ENCODE measurements around the gene TRPM4.

Gene TRPM4

DNA sequence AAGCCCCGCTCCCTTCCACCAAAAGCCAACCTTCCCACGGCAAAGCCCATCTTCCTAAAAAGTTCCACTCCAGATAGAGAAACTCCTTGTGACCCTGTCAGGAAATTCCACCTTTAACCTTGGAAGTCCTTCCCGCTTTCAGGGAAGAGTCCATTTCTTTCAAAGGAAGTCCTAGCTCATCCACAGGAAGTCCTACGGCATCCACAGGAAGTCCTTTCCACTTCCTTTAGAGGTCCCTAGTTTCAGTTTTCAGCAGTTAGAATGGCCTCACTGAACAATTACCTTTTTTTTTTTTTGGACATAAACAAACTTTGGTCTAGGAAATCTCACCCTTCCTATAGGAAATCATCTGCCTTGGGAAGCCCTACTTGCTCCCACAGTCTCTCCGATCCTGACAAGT, 31.7 kb downstream of the TRPM4 start:
- TF ChIP-seq REST (IDR thresholded peaks at IDR 0.05; ENCODE audit: low read depth) = no peak
- TF ChIP-seq TEAD4 (IDR thresholded peaks at IDR 0.05) = no peak
- no peak for TF ChIP-seq YY1 (IDR thresholded peaks at IDR 0.05; ENCODE audit: low read depth)
- TF ChIP-seq EP300 (IDR thresholded peaks at IDR 0.05; ENCODE audit: borderline replicate concordance) = no peak

DNA sequence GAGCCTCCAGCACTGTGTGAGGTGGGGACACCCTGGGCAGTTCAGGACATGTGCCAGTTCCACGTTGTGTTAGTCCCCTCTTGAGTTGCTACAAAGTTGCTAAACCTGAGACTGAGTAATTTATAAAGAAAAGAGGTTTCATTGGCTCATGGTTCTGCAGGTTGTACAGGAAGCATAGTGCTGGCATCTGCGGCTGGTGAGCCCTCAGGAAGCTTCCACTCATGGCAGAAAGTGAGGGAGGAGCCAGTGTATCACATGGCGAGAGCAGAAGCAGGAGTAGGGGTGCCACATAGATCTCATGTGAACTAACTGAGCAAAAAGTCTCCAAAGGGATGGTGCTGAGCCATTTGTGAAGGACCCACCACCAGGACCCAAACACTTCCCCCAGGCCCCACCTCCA, 33.2 kb downstream of the TRPM4 start:
- TF ChIP-seq TAF1 (IDR thresholded peaks at IDR 0.05; ENCODE audit: low read depth) (no peak), TEAD4 (IDR thresholded peaks at IDR 0.05) (no peak), YY1 (IDR thresholded peaks at IDR 0.05; ENCODE audit: low read depth) (no peak), CEBPB (IDR thresholded peaks at IDR 0.05) (no peak), FOXM1 (IDR thresholded peaks at IDR 0.05; ENCODE audit: borderline replicate concordance, low read depth) (no peak), CREB1 (IDR thresholded peaks at IDR 0.05; ENCODE audit: low read depth) (no peak), EGR1 (IDR thresholded peaks at IDR 0.05) (no peak), RAD21 (IDR thresholded peaks at IDR 0.05; ENCODE audit: low read depth) (no peak)
- TF ChIP-seq, protein P1, sequence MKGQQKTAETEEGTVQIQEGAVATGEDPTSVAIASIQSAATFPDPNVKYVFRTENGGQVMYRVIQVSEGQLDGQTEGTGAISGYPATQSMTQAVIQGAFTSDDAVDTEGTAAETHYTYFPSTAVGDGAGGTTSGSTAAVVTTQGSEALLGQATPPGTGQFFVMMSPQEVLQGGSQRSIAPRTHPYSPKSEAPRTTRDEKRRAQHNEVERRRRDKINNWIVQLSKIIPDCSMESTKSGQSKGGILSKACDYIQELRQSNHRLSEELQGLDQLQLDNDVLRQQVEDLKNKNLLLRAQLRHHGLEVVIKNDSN (IDR thresholded peaks at IDR 0.05) = no peak
- TF ChIP-seq, protein P2, sequence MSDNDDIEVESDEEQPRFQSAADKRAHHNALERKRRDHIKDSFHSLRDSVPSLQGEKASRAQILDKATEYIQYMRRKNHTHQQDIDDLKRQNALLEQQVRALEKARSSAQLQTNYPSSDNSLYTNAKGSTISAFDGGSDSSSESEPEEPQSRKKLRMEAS (IDR thresholded peaks at IDR 0.05) = no peak

DNA sequence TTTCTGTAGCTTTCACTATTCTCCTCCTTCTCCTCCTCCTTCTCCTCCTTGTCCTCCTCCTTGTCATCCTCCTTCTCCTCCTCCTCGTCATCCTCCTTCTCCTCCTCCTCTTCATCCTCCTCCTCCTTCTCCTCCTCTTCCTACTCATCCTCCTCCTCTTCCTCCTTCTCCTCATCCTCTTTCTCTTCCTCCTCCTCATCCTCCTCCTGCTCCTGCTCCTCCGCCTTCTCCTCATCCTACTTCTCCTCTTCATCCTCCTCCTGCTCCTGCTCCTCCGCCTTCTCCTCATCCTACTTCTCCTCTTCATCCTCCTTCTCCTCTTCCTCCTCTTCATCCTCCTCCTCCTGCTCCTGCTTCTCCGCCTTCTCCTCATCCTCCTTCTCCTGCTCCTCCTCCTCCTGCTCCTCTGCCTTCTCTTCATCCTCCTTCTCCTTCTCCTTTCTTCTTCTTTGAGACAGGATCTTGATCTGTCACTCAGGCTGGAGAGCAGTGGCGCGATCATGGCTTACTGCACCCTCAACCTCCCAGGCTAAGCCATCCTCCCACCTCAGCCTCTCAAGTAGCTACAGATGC, 36.3 kb downstream of the TRPM4 start:
- TF ChIP-seq EGR1 (IDR thresholded peaks at IDR 0.05) = no peak

GRCh38 chr19:49194408-49194807, 36.8 kb downstream of the TRPM4 start:
- TF ChIP-seq TEAD4 (IDR thresholded peaks at IDR 0.05) (no peak), TAF1 (IDR thresholded peaks at IDR 0.05; ENCODE audit: low read depth) (no peak), TCF12 (IDR thresholded peaks at IDR 0.05; ENCODE audit: low read depth) (no peak), YY1 (IDR thresholded peaks at IDR 0.05; ENCODE audit: low read depth) (no peak), RAD21 (IDR thresholded peaks at IDR 0.05; ENCODE audit: low read depth) (no peak), REST (IDR thresholded peaks at IDR 0.05; ENCODE audit: low read depth) (no peak), CREB1 (IDR thresholded peaks at IDR 0.05; ENCODE audit: low read depth) (no peak), NFIC (IDR thresholded peaks at IDR 0.05) (no peak), CEBPB (IDR thresholded peaks at IDR 0.05) (no peak), ZBTB7A (IDR thresholded peaks at IDR 0.05; ENCODE audit: low read depth) (no peak), EGR1 (IDR thresholded peaks at IDR 0.05) (no peak), FOXM1 (IDR thresholded peaks at IDR 0.05; ENCODE audit: borderline replicate concordance, low read depth) (no peak), EP300 (IDR thresholded peaks at IDR 0.05; ENCODE audit: borderline replicate concordance) (no peak)
- TF ChIP-seq, protein P1 (IDR thresholded peaks at IDR 0.05) = no peak
- TF ChIP-seq, protein P2 (IDR thresholded peaks at IDR 0.05) = no peak

DNA sequence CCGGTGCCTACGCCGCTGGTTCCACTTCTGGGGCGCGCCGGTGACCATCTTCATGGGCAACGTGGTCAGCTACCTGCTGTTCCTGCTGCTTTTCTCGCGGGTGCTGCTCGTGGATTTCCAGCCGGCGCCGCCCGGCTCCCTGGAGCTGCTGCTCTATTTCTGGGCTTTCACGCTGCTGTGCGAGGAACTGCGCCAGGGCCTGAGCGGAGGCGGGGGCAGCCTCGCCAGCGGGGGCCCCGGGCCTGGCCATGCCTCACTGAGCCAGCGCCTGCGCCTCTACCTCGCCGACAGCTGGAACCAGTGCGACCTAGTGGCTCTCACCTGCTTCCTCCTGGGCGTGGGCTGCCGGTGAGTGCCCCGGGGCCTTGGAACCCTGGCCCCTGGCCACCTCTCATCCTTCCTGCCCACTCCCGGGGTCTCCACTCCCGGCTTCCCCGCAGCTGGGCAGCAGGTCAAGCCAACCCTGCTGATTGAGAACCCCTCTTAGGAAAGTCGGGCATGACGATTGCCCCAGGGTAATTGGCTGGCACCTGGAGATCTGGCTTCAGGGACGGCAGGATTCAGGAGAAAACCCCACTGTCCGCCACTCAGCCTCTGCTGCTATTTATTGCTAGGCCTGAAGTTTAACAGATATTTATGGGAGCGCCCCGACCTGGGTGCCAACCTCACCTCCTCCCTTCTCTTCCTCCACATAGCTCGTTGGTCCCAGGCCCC, 39.1 kb downstream of the TRPM4 start:
- TF ChIP-seq CREB1 (IDR thresholded peaks at IDR 0.05; ENCODE audit: low read depth) = no peak
- no peak for TF ChIP-seq REST (IDR thresholded peaks at IDR 0.05; ENCODE audit: low read depth)
- 0 out of 2 replicates have a peak, but pooled peaks have one; percentile 29 for TF ChIP-seq TAF1 (IDR thresholded peaks at IDR 0.05; ENCODE audit: low read depth)
- TF ChIP-seq NFIC (IDR thresholded peaks at IDR 0.05) = peak; percentile 63
- TF ChIP-seq TEAD4 (IDR thresholded peaks at IDR 0.05) = 0 out of 2 replicates have a peak, but pooled peaks have one; percentile 23
- TF ChIP-seq FOXM1 (IDR thresholded peaks at IDR 0.05; ENCODE audit: borderline replicate concordance, low read depth) = no peak
- TF ChIP-seq RAD21 (IDR thresholded peaks at IDR 0.05; ENCODE audit: low read depth) = peak; percentile 5; the same call in 1 of the 2 replicates
- TF ChIP-seq, protein P1 (IDR thresholded peaks at IDR 0.05) = no peak
- TF ChIP-seq YY1 (IDR thresholded peaks at IDR 0.05; ENCODE audit: low read depth) = no peak
- no peak for TF ChIP-seq CEBPB (IDR thresholded peaks at IDR 0.05)
- peak; percentile 62; the same call in 1 of the 2 replicates for TF ChIP-seq ZBTB7A (IDR thresholded peaks at IDR 0.05; ENCODE audit: low read depth)
- no peak; the same call in 1 of the 2 replicates for TF ChIP-seq EP300 (IDR thresholded peaks at IDR 0.05; ENCODE audit: borderline replicate concordance)
- TF ChIP-seq EGR1 (IDR thresholded peaks at IDR 0.05) = peak; percentile 93
- no peak for TF ChIP-seq TCF12 (IDR thresholded peaks at IDR 0.05; ENCODE audit: low read depth)
- TF ChIP-seq, protein P2 (IDR thresholded peaks at IDR 0.05) = peak; percentile 64
